ENCODE data around the gene FKRP. TPM values are rescaled to one million over a fixed set of nuclear protein-coding genes. Genes with fewer than 3 reads are reported as not detected.

FKRP gene
- total and polyA plus RNA-seq, 2 of the 13 experiments (the other 11 are each of a cell fraction or from before 2014, with no cell fraction given) = 7.3 to 9.8 TPM

DNA sequence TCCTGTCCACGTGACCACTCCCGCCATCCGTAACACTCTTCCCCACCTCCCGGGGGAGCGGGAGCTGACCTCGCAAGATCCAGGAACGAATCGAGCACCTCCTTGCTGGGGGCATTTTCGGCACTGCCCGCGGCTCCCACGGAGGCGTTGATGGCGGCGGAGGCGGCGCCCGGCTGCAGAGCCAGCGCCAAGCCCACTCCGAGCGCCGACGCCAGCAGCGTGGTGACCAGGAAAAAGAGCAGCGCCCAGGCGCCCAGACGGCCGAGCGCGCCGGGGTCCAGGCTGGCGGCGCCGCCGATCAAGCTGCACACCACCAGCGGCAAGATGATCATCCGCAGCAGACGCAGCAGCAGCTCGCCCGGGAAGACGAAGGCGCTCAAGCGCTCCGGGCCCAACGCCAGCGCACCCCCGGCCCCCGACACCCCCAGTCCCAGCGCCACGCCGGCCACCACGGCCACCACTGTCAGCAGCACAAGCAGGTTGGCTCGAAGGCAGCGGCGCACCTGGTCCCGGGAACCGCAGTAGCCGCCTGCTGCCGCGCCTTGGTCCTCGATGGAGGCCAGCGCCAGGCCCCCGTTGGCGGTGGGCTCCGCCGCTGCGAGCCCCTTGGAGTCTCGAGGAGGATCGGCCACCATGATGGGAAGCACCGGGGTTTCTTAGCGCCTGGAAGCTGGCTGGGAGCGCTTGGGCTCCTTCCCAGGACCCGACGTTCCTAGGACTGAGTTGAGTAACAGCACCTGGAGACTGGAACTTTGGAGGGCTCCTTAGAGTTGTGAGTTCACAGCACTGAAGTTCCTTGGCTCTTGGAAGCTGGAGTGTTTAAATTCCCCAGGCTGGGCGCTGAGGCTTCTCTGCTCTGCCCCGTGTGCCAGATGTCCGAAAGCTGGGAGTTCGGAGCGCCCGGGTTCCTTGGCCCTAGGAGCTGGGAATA lies 41.7 kb downstream of the FKRP start (continued):
- peak; percentile 62; the same call in 1 of the 2 replicates for TF ChIP-seq ZNF724P (CRISPR knock-in tag; IDR thresholded peaks at IDR 0.05; ENCODE audit: borderline replicate concordance)
- no peak for TF ChIP-seq MEIS2 (CRISPR knock-in tag; IDR thresholded peaks at IDR 0.05)
- no peak for TF ChIP-seq MAZ (IDR thresholded peaks at IDR 0.05; ENCODE audit: borderline replicate concordance, low read depth, low read length)
- TF ChIP-seq MAZ (CRISPR knock-in tag; IDR thresholded peaks at IDR 0.05; ENCODE audit: low read depth) = no peak; the same call in 1 of the 2 replicates
- TF ChIP-seq ZNF317 (CRISPR knock-in tag; IDR thresholded peaks at IDR 0.05) = 0 out of 2 replicates have a peak, but pooled peaks have one; percentile 25
- no peak for TF ChIP-seq ZC3H4 (CRISPR knock-in tag; IDR thresholded peaks at IDR 0.05; ENCODE audit: borderline replicate concordance)
- no peak for TF ChIP-seq ZNF230 (CRISPR knock-in tag; IDR thresholded peaks at IDR 0.05)
- TF ChIP-seq PAF1 (CRISPR knock-in tag; IDR thresholded peaks at IDR 0.05) = no peak
- TF ChIP-seq, protein P1, sequence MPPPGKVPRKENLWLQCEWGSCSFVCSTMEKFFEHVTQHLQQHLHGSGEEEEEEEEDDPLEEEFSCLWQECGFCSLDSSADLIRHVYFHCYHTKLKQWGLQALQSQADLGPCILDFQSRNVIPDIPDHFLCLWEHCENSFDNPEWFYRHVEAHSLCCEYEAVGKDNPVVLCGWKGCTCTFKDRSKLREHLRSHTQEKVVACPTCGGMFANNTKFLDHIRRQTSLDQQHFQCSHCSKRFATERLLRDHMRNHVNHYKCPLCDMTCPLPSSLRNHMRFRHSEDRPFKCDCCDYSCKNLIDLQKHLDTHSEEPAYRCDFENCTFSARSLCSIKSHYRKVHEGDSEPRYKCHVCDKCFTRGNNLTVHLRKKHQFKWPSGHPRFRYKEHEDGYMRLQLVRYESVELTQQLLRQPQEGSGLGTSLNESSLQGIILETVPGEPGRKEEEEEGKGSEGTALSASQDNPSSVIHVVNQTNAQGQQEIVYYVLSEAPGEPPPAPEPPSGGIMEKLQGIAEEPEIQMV (CRISPR knock-in tag; IDR thresholded peaks at IDR 0.05; ENCODE audit: low read depth) = no peak
- TF ChIP-seq, protein P2, sequence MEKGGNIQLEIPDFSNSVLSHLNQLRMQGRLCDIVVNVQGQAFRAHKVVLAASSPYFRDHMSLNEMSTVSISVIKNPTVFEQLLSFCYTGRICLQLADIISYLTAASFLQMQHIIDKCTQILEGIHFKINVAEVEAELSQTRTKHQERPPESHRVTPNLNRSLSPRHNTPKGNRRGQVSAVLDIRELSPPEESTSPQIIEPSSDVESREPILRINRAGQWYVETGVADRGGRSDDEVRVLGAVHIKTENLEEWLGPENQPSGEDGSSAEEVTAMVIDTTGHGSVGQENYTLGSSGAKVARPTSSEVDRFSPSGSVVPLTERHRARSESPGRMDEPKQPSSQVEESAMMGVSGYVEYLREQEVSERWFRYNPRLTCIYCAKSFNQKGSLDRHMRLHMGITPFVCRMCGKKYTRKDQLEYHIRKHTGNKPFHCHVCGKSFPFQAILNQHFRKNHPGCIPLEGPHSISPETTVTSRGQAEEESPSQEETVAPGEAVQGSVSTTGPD (CRISPR knock-in tag; IDR thresholded peaks at IDR 0.05) = no peak
- TF ChIP-seq, protein P3, sequence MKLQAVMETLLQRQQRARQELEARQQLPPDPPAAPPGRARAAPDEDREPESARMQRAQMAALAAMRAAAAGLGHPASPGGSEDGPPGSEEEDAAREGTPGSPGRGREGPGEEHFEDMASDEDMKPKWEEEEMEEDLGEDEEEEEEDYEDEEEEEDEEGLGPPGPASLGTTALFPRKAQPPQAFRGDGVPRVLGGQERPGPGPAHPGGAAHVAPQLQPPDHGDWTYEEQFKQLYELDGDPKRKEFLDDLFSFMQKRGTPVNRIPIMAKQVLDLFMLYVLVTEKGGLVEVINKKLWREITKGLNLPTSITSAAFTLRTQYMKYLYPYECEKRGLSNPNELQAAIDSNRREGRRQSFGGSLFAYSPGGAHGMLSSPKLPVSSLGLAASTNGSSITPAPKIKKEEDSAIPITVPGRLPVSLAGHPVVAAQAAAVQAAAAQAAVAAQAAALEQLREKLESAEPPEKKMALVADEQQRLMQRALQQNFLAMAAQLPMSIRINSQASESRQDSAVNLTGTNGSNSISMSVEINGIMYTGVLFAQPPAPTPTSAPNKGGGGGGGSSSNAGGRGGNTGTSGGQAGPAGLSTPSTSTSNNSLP (IDR thresholded peaks at IDR 0.05; ENCODE audit: low read depth, low read length) = no peak
- TF ChIP-seq, protein P4, sequence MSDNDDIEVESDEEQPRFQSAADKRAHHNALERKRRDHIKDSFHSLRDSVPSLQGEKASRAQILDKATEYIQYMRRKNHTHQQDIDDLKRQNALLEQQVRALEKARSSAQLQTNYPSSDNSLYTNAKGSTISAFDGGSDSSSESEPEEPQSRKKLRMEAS (IDR thresholded peaks at IDR 0.05) = peak; percentile 63; the same call in 1 of the 2 replicates
- TF ChIP-seq, protein P5, sequence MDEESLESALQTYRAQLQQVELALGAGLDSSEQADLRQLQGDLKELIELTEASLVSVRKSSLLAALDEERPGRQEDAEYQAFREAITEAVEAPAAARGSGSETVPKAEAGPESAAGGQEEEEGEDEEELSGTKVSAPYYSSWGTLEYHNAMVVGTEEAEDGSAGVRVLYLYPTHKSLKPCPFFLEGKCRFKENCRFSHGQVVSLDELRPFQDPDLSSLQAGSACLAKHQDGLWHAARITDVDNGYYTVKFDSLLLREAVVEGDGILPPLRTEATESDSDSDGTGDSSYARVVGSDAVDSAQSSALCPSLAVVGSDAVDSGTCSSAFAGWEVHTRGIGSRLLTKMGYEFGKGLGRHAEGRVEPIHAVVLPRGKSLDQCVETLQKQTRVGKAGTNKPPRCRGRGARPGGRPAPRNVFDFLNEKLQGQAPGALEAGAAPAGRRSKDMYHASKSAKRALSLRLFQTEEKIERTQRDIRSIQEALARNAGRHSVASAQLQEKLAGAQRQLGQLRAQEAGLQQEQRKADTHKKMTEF (CRISPR knock-in tag; IDR thresholded peaks at IDR 0.05) = no peak
- TF ChIP-seq ZNF124 (CRISPR knock-in tag; IDR thresholded peaks at IDR 0.05) = 0 out of 2 replicates have a peak, but pooled peaks have one; percentile 3
- TF ChIP-seq ZNF773 (CRISPR knock-in tag; IDR thresholded peaks at IDR 0.05; ENCODE audit: borderline replicate concordance) = no peak
- TF ChIP-seq, protein P6, sequence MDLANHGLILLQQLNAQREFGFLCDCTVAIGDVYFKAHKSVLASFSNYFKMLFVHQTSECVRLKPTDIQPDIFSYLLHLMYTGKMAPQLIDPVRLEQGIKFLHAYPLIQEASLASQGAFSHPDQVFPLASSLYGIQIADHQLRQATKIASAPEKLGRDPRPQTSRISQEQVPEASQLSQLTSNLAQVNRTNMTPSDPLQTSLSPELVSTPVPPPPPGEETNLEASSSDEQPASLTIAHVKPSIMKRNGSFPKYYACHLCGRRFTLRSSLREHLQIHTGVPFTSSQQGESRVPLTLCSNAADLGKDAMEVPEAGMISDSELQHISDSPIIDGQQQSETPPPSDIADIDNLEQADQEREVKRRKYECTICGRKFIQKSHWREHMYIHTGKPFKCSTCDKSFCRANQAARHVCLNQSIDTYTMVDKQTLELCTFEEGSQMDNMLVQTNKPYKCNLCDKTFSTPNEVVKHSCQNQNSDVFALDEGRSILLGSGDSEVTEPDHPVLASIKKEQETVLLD (CRISPR knock-in tag; IDR thresholded peaks at IDR 0.05; ENCODE audit: low read depth) = no peak
- TF ChIP-seq SAP130 (CRISPR knock-in tag; IDR thresholded peaks at IDR 0.05; ENCODE audit: low read depth) = peak; percentile 57
- TF ChIP-seq CEBPB (IDR thresholded peaks at IDR 0.05; ENCODE audit: borderline replicate concordance, low read depth, low read length) = no peak
- TF ChIP-seq ZC3H13 (CRISPR knock-in tag; IDR thresholded peaks at IDR 0.05) = peak; percentile 96
- TF ChIP-seq TBX3 (IDR thresholded peaks at IDR 0.05; ENCODE audit: borderline replicate concordance) = no peak
- no peak for TF ChIP-seq TSC22D2 (CRISPR knock-in tag; IDR thresholded peaks at IDR 0.05; ENCODE audit: borderline replicate concordance)
- no peak for TF ChIP-seq TEAD2 (CRISPR knock-in tag; IDR thresholded peaks at IDR 0.05)
